Hepatocyte (in vitro differentiated cells): ENCODE data around the gene PPP1R3C. TPM values are rescaled to one million over a fixed set of nuclear protein-coding genes. Genes with fewer than 3 reads are reported as not detected.
A peak's percentile ranks its signal among the peaks of the same experiment; 100 is the strongest.

Experiments used
- DNase-seq: peaks from one replicate; pipeline ENCODE4 v3.0.0-alpha.2; 2016; ENCODE audit warnings: low spot score
- H2AFZ ChIP-seq: fragments of 200-600 bp; sonication (generic); 2 replicates; pipeline ENCODE4 v1.6.0; 2016; ENCODE audit warnings: antibody characterized with exemption, mild to moderate bottlenecking
- H3K27ac ChIP-seq: fragments of 200-600 bp; sonication (generic); 2 replicates; pipeline ENCODE4 v1.5.1; 2016; ENCODE audit warnings: mild to moderate bottlenecking
- H3K27me3 ChIP-seq: fragments of 200-600 bp; sonication (generic); 2 replicates; pipeline ENCODE4 v1.6.1; 2016
- H3K36me3 ChIP-seq: fragments of 200-600 bp; sonication (generic); replicated peaks from 2 replicates; pipeline ENCODE4 v1.5.1; 2016; ENCODE audit warnings: low read depth; ENCODE audit not compliant: insufficient read depth
- H3K4me1 ChIP-seq: fragments of 200-600 bp; sonication (generic); 2 replicates; pipeline ENCODE4 v1.5.1; 2016; ENCODE audit warnings: mild to moderate bottlenecking, moderate library complexity; ENCODE audit not compliant: insufficient read depth
- H3K4me2 ChIP-seq: fragments of 200-600 bp; sonication (generic); 2 replicates; pipeline ENCODE4 v1.6.0; 2016
- H3K4me3 ChIP-seq: fragments of 200-600 bp; sonication (generic); 2 replicates; pipeline ENCODE4 v1.5.1; 2016; ENCODE audit warnings: mild to moderate bottlenecking
- H3K79me2 ChIP-seq: fragments of 200-600 bp; sonication (generic); 2 replicates; pipeline ENCODE4 v1.6.0; 2017; ENCODE audit warnings: mild to moderate bottlenecking
- H3K9me2 ChIP-seq: fragments of 200-600 bp; sonication (generic); replicated peaks from 2 replicates; pipeline ENCODE4 v1.6.0; 2017; ENCODE audit warnings: mild to moderate bottlenecking; ENCODE audit not compliant: insufficient read depth
- H3K9me3 ChIP-seq: fragments of 200-600 bp; sonication (generic); 2 replicates; pipeline ENCODE4 v1.5.1; 2016; ENCODE audit warnings: low read depth, mild to moderate bottlenecking
- H4K20me1 ChIP-seq: fragments of 200-600 bp; sonication (generic); 2 replicates; pipeline ENCODE4 v1.6.0; 2016; ENCODE audit warnings: mild to moderate bottlenecking; ENCODE audit not compliant: insufficient read depth, poor library complexity, severe bottlenecking
- CTCF ChIP-seq: fragments of 200-600 bp; sonication (generic); IDR thresholded peaks from 2 replicates; pipeline ENCODE4 v1.5.1; 2016; ENCODE audit warnings: antibody characterized with exemption, mild to moderate bottlenecking; ENCODE audit not compliant: poor library complexity
- EZH2 ChIP-seq: fragments of 200-600 bp; sonication (generic); IDR thresholded peaks from 2 replicates; pipeline ENCODE4 v1.6.1; 2016; ENCODE audit warnings: antibody characterized with exemption, mild to moderate bottlenecking, borderline replicate concordance
- EZH2phosphoT487 ChIP-seq: fragments of 200-600 bp; sonication (generic); IDR thresholded peaks from one replicate; pipeline ENCODE4 v1.6.1; 2018; ENCODE audit warnings: antibody characterized with exemption, mild to moderate bottlenecking, low read depth, moderate library complexity; ENCODE audit not compliant: unreplicated experiment, severe bottlenecking
- WGBS: methylation state at CpG from one replicate; pipeline ENCODE4 v1.1.6; 2016; ENCODE audit warnings: low lambda C conversion rate; ENCODE audit errors: missing lambda C conversion rate; 5-methylcytosine and 5-hydroxymethylcytosine counted together
- polyA plus RNA-seq: library from polyadenylated mRNA; unstranded; fragments of >200 nt; fragmentation: Nextera tagmentation; extraction: Ambion mirVana; gene quantifications from 2 replicates; pipeline ENCODE4 v1.2.1, GENCODE V29; 2016
- total RNA-seq: library from RNA; depleted of rRNA; stranded (reverse); fragments of >200 nt; gene quantifications from 2 replicates; pipeline ENCODE4 v1.2.3, GENCODE V29; 2014

PPP1R3C gene
- total and polyA plus RNA-seq, 2 experiments from 2014 or later: 20.2 to 45.0 TPM

- Histone ChIP-seq H3K27ac (peak overlapping the region; percentile 83), H3K79me2 (no peaks in the 10 kb centered on the region), H4K20me1 (no peaks in the 10 kb centered on the region), H2AFZ (no peak overlapping the region), H3K4me2 (peak overlapping the region; percentile 10), H3K4me3 (no peak overlapping the region), H3K9me2 (no peaks in the 10 kb centered on the region), H3K36me3 (no peaks in the 10 kb centered on the region), H3K9me3 (no peaks in the 10 kb centered on the region), H3K27me3 (no peaks in the 10 kb centered on the region), H3K4me1 (peaks cover 22% of the 10 kb centered on the region)
- 28% methylated on average over 4 of the region's 4 CpGs for WGBS
- no peak for TF ChIP-seq EZH2
- TF ChIP-seq CTCF: no peak
- no peak for TF ChIP-seq EZH2phosphoT487
- DNase-seq: peak; percentile 60
Measured at GRCh38 chr10:91613411-91614187, 19.3 kb downstream of the PPP1R3C start.

GRCh38 chr10:91610919-91611318 lies 22.0 kb downstream of the PPP1R3C start:
- H3K4me1 ChIP-seq: peaks cover 34% of the 10 kb centered on the region
- H3K4me2 ChIP-seq: no peak overlapping the region
- H2AFZ ChIP-seq: no peak overlapping the region
- H3K27ac ChIP-seq: peak overlapping the region; percentile 80
- H3K9me3 ChIP-seq: no peaks in the 10 kb centered on the region
- no peaks in the 10 kb centered on the region for H3K36me3 ChIP-seq
- no peaks in the 10 kb centered on the region for H3K27me3 ChIP-seq
- 67% methylated on average over 1 of the region's 1 CpG for WGBS
- DNase-seq: no peak
- no peaks in the 10 kb centered on the region for H3K79me2 ChIP-seq
- no peaks in the 10 kb centered on the region for H3K9me2 ChIP-seq
- no peak overlapping the region for H3K4me3 ChIP-seq
- H4K20me1 ChIP-seq: no peaks in the 10 kb centered on the region
- TF ChIP-seq CTCF (no peak), EZH2phosphoT487 (no peak), EZH2 (no peak)

- no peak overlapping the region for H3K4me2 ChIP-seq
- H3K9me3 ChIP-seq: no peaks in the 10 kb centered on the region
- H4K20me1 ChIP-seq: no peaks in the 10 kb centered on the region
- no peak overlapping the region for H2AFZ ChIP-seq
- no peak for DNase-seq
- no peak overlapping the region for H3K4me3 ChIP-seq
- WGBS: 67% methylated on average over 4 of the region's 4 CpGs
- H3K9me2 ChIP-seq: no peaks in the 10 kb centered on the region
- H3K27ac ChIP-seq: peak overlapping the region; percentile 80
- no peaks in the 10 kb centered on the region for H3K36me3 ChIP-seq
- peaks cover 34% of the 10 kb centered on the region for H3K4me1 ChIP-seq
- no peaks in the 10 kb centered on the region for H3K79me2 ChIP-seq
- TF ChIP-seq EZH2 (no peak), CTCF (no peak), EZH2phosphoT487 (no peak)
- no peaks in the 10 kb centered on the region for H3K27me3 ChIP-seq
Measured at GRCh38 chr10:91610444-91610843, 22.4 kb downstream of the PPP1R3C start.
